ENCODE measurements around the gene COPZ1.

COPZ1 gene

DNA sequence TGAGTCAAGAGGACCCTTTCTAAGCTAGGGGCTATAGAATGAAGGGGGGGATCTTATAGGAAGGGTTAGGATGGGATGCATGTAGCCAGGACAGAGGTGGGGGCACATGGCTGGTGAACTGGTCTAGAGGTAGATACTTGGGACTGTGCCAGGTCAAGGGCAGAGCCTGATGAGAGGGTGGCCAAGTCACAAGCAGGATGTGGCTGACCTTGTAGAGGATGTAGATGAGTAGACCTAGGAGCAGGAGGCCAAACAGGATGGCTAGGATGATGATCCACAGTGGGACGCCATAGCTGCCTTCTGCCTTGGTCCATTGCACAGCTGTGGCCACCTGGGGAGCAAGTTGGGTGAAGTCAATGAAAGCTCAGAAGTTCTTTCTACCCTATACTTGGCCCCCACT, 72.2 kb downstream of the COPZ1 start:
- DNase-seq (ENCODE audit: low read depth): no peak

DNA sequence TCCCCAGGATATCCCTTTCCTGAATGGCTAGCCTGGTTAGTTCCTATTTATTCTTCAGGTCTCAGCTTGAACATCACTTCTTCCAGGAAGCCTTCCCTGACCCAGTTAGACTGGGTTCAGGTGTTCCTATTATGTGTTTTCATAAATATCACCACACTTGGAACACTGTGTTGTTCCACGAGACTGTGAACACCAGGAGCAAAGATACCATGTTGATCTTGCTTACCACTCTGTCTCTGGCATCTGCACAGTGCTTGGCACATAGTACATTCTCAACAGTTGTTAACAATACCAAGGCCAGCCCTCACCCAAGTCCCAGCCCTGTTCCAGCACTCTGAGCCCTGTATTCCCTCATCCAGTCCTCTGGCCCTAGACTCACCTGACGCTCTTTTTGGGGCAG, 73.3 kb downstream of the COPZ1 start:
- DNase-seq (ENCODE audit: low read depth): no peak

DNA sequence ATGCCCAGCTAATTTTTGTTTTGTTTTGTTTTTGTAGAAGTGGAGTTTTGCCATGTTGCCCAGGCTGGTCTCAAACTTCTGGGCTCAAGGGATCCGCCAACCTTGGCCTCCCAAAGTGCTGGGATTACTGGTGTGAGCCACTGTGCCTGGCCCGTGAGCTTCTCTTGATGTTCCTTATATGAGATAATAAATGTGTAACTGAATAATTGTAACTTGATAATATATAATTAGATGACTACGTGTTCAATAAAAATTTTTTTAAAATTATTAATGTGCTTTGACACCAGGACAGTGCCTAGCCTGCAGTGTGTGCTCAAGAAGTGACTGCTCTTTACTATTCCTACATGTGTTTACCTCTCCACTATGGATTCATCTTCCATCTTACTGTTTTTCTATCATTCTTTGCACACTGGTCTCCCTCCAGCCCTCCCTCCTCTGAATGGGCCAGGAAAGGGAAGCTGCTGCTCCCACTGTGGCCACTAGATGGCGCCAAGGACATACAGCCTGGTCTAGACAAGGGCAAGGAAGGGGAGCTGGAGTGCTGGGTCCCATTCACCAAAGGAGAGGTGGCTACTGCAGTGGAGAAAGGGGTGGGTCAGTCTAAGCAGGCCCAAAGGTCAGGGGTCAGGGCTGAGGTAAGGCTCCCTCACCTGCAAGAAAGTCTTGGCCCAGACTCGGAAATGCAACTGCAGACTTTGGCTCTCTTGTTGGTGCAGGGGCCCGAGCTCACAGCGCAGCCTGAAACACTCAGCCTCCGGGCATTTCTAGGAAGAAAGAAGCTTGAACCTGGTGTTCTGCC, 74.3 kb downstream of the COPZ1 start:
- DNase-seq (ENCODE audit: low read depth): peak; percentile 70

DNA sequence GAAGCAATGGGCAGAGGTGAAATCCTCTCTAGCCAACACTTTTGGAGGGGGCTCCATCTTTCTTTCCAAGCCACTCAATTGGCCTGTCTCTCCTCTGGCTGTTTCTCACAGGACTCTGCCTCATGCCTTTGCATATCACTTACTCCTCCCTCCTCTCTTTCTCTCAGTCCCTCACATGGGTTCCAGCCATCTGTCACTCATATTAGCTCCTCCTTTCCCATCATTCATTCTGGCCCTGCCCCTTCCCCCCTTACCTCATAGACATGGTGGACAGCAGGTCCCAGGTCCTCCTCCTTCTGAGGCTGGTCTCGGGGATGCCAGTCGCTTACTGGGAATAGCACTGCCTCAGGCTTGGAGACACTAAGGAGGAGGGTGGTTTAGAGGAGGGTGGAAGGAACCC, 76.2 kb downstream of the COPZ1 start:
- no peak for DNase-seq (ENCODE audit: low read depth)
